ENCODE measurements around the gene CTTN.
A peak's percentile ranks its signal among the peaks of the same experiment; 100 is the strongest.

Gene CTTN

GRCh38 chr11:70478166-70478890, 80.0 kb downstream of the CTTN start:
- DNase-seq, result no peak

- no peak for DNase-seq
Observed at GRCh38 chr11:70480711-70481110, 82.4 kb downstream of the CTTN start.

- peak; percentile 80 for DNase-seq
Observed at GRCh38 chr11:70481625-70482528, 83.5 kb downstream of the CTTN start.

DNA sequence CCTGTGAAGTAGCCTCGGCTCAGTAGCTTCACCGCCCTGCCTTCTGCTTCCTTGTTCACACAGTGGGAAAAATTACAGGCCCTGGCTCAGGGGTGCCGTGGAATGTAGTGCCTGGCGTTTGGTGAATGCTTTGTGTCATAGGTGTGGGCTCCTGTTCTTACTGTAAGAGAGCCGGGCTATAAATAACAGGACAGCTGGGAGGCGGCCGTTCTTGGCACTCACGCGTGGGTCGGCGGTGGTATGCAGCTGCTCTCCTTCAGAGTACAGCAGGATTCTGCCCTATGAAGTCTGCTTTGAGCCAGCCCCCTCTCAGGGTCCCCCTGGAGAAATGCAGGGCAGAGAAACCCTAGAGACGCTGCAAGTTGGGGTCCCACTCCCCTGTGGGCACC, 84.2 kb downstream of the CTTN start:
- DNase-seq, result peak; percentile 9

GRCh38 chr11:70483077-70483861, 84.9 kb downstream of the CTTN start:
- peak; percentile 56 for DNase-seq

DNA sequence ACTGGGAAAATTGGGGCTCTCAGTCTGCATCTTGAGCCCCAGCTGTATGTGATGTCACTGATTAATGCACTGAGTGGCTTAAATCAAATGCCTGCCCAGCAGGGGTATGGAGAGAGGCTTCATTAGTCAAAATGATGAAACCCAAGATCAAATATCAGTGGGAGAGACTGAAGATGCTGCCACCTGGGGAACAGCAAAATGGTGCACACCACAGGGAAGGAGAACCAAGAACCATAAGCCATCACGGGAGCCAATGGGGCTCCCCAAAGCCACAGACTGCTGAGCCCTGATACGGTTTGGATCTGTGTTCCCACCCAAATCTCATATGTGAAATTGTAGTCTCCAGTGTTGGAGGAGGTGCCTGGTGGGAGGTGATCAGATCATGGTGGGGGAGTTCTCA, 85.6 kb downstream of the CTTN start:
- DNase-seq, result no peak

DNA sequence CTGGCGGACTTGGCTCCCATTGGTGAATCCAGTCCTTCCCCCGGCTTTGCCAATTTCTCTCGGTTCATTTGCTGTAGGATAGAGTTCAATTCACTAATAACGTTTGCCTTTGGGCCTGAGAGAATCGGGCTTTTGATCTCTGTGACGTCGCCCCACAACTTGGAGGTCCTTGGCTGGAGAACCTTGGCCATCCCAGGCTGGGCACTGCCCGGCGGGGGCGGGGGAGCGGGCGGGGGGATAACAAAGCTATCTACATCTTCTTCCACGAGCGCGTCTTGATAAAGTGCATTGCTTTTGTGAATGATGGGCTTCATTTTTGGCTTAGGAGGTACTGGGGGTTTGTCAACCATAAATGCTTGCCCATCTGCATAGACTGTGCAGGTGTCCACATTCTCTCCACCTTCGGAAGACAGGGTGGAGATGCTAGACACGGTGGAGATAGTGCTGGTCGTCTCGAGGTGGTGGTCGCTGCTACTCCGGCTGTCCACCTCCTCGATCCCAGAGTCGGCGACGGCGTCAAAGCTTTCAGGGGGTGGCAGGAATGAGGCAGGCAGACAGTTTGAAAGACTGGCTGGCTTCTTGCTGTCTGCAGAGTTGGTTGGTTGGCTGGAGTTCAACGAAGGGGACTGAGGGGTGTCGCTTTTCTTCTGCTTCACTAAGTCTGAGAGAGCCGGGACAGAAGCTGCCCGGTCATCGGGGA, 87.1 kb downstream of the CTTN start:
- DNase-seq, result no peak

DNA sequence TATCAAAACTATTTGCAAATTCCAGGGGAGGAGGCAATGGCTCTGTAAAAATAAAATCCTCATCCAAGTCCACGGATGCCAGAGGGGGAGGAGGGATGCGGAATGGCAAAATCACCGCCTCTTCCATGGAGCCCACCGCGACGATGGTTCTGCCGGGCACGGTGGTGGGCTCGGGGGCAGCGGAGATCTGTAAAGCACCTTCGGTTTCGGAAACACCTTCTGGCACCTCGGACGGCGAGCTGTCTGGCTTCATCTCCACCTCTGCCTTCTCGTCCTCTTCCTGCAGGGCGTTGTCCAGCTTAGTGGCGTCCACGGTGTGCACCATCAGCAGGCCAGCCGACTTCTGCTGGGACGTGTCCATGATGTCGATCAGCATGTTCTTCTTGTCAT, 87.7 kb downstream of the CTTN start:
- DNase-seq, result no peak
